Epithelial cell of esophagus (primary cell): ENCODE results near the gene RAB11FIP2.
"Not testable (repeated sequence)": the region's sequence is repeated elsewhere in the genome, so short reads cannot be mapped to it uniquely, and the experiment has no call there.

Source experiments
- DNase-seq: peaks from one replicate; pipeline ENCODE4 v3.0.0; 2010; ENCODE audit warnings: low read depth
- H3K4me3 ChIP-seq: 2 replicates; pipeline ENCODE4 v1.5.1; 2011; ENCODE audit warnings: mild to moderate bottlenecking, low read length, control low read depth
- TF ChIP-seq, protein P1 (sequence below): IDR thresholded peaks from 2 replicates; pipeline ENCODE4 v1.5.1; 2011; ENCODE audit warnings: low read depth, mild to moderate bottlenecking, low read length, control low read depth, inconsistent platforms; ENCODE audit not compliant: insufficient read depth; ENCODE audit errors: missing control alignments

RAB11FIP2 gene

DNA sequence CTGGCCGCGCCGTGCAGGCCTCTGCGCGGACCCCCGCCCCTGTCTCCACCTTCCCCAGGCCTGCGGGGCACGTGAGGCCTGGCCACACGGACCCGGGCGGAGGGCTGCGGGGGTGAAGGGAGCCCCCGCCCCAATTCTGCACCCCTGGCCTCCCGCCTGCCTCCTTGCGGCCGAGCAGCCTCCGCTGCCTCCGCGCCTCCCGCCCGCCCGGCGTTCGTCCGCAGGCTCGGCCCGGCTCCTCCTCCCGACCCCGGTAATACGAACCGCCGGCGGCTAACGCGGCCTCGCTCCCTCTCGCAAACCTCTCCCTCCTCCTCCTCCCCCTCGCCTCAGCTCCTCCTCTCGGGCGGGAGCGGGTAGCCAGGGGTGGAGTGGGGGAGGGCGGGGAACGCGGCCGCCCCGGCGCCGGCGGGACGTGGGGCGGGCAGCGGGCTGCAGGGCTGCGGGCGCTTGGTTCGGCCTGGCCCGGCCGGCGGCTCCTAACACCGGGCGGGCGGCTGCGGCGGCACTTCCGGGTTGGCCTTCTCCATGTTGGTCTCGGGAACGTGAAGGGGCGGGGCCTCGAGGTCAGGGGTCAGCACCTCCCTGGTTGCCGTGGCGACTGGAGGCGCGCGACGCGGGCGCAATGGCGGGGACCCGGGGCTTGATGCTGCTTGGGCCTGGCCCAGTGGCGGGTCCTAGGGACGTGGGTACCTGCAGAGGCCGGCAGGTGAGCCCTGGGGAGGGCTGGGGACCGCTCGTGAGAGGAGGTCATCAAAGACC is at the start of gene RAB11FIP2:
RAB11FIP2 (minus strand) TSS at position 547 of the 762 bp plus-strand sequence. CDS start 778 bp downstream, outside the sequence.
- peak within 1 kb of the TSS; percentile 68 for H3K4me3 ChIP-seq
- DNase-seq, result peak; percentile 91
- TF ChIP-seq, protein P1, sequence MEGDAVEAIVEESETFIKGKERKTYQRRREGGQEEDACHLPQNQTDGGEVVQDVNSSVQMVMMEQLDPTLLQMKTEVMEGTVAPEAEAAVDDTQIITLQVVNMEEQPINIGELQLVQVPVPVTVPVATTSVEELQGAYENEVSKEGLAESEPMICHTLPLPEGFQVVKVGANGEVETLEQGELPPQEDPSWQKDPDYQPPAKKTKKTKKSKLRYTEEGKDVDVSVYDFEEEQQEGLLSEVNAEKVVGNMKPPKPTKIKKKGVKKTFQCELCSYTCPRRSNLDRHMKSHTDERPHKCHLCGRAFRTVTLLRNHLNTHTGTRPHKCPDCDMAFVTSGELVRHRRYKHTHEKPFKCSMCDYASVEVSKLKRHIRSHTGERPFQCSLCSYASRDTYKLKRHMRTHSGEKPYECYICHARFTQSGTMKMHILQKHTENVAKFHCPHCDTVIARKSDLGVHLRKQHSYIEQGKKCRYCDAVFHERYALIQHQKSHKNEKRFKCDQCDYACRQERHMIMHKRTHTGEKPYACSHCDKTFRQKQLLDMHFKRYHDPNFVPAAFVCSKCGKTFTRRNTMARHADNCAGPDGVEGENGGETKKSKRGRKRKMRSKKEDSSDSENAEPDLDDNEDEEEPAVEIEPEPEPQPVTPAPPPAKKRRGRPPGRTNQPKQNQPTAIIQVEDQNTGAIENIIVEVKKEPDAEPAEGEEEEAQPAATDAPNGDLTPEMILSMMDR, result no peak

GRCh38 chr10:118096022-118096421 is 49.3 kb upstream of the RAB11FIP2 start:
- H3K4me3 ChIP-seq, result no peak overlapping the region
- TF ChIP-seq, protein P1, result no peak
- DNase-seq, result no peak

DNA sequence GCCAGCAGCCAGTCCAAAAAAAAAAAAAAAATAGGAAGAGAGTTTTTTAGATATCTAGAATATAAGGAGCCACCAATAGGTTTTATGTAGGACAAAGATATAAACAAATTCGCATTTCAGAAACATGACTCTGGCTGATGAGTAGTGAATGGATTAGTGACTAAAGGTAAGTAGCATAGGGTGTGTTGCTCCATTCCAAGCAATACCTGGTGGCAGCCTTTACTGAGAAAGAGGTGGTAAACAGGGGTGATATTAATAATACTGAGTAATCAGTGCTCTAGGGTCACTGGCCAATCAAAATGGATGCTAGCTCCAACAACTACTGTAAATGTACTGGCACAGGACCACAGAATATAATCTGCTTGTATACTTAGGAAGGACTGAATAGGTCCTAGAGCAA is 45.5 kb upstream of the RAB11FIP2 start:
- TF ChIP-seq, protein P1, result no peak
- peak; percentile 38 for DNase-seq
- no peak overlapping the region for H3K4me3 ChIP-seq

DNA sequence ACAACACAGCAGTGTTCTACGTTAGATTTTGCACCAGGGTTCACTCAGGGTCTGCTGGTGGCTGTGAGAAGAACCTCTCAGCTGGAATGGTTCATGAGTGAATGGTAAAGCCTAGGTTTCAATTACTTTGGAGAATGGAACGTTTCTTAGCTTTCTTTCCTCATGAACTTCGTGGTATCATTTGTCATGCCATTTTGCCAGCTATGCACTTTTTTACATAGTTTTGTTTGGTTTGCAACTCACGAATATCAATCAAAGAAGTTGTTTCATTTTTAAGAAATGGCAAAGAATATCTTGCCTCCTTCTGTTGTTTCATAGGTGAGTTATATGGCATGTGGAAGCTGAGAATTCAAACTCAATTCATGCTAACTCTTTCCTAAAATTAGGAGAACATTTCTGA is 34.1 kb upstream of the RAB11FIP2 start:
- TF ChIP-seq, protein P1, result no peak
- no peak overlapping the region for H3K4me3 ChIP-seq
- no peak for DNase-seq

- TF ChIP-seq, protein P1, result no peak
- DNase-seq, result no peak
- H3K4me3 ChIP-seq, result no peak overlapping the region
These were observed 30.0 kb upstream of the RAB11FIP2 start for GRCh38 chr10:118076705-118077104.

DNA sequence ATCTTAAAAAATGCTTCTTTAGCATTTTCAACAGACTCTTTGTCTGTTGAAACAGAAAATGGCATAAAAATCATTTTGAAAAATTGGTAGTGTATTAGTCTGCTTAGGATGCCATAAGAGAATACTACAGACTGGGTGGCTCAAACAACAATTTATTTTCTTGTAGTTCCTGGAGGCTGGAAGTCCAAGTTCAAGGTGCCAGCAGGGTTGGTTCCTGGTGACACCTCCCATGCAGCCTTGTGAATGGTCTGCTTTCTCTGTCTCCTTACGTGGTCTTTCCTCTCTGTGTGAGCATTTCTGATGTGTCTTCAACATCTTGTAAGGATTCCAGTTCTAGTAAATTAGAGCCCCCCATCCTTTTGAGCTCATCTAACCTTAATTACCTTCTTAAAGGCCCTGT is 26.1 kb upstream of the RAB11FIP2 start:
- TF ChIP-seq, protein P1, result no peak
- no peak for DNase-seq
- H3K4me3 ChIP-seq, result no peak overlapping the region

DNA sequence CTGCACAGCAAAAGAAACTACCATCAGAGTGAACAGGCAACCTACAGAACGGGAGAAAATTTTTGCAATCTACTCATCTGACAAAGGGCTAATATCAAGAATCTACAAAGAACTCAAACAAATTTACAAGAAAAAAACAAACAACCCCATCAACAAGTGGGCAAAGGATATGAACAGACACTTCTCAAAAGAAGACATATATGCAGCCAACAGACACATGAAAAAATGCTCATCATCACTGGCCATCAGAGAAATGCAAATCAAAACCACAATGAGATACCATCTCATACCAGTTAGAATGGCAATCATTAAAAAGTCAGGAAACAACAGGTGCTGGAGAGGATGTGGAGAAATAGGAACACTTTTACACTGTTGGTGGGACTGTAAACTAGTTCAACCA is 20.6 kb upstream of the RAB11FIP2 start:
- not testable (repeated sequence) for H3K4me3 ChIP-seq, DNase-seq
